Loucy (cell line): ENCODE data around the gene MEIOB.

Source experiments
- CTCF ChIP-seq: fragments of 200-600 bp; sonication (generic); conservative IDR thresholded peaks from 2 replicates; pipeline ENCODE4 v1.5.1; 2014; ENCODE audit warnings: mild to moderate bottlenecking, antibody characterized with exemption, low read length
- EZH2phosphoT487 ChIP-seq: fragments of 200-600 bp; IDR thresholded peaks from 2 replicates; pipeline ENCODE4 v1.6.1; 2018; ENCODE audit warnings: antibody characterized with exemption, mild to moderate bottlenecking, moderate library complexity, borderline replicate concordance

GRCh38 chr16:1900452-1900774, 28.4 kb upstream of the MEIOB start:
- TF ChIP-seq CTCF, result no peak
- no peak for TF ChIP-seq EZH2phosphoT487
